A549 treated with Mapracorat at 1 μM for 4 hours (cell line): Measurements from ENCODE around the gene PCDHA1. TPM values are rescaled to one million over a fixed set of nuclear protein-coding genes. Genes with fewer than 3 reads are reported as not detected.

Experiments used
- total RNA-seq: library from RNA; stranded (reverse); fragments of 200-300 nt; extraction: Qiagen RNA extraction; gene quantifications from 5 replicates; pipeline ENCODE4 v1.2.3, GENCODE V29; 2022

The PCDHA1 gene
- total RNA-seq, 1 experiment from 2014 or later: 0.06 TPM

GRCh38 chr5:140925806-140926442 lies 140.0 kb downstream of the PCDHA1 start, which contains the start of gene PCDHAC1:
Gene PCDHAC1, plus strand, starts transcription at chr5:140926299. Its CDS starts 594 bp downstream, at chr5:140926893.

GRCh38 chr5:140966293-140967225 lies 180.6 kb downstream of the PCDHA1 start, which contains the start of gene PCDHAC2:
Gene PCDHAC2, plus strand, starts transcription at chr5:140966476. Its CDS starts 291 bp downstream, at chr5:140966767.

GRCh38 chr5:141050622-141051520 lies 264.9 kb downstream of the PCDHA1 start, which contains the start of gene PCDHB1:
Gene PCDHB1, plus strand, starts transcription at chr5:141051374. Its CDS starts 97 bp downstream, at chr5:141051471.

Other genes starting within 250 kb of the PCDHA1 start
- 1.3 to 2.8 TPM (median 1.9 TPM) in 5 replicates for gene EIF4EBP3, start 238.5 kb upstream of the PCDHA1 start, total RNA-seq
- gene SRA1, start 228.7 kb upstream of the PCDHA1 start, total RNA-seq: 38.4 to 48.2 TPM (median 43.4 TPM) in 5 replicates
- 3.9 to 7.5 TPM (median 6.1 TPM) in 5 replicates for gene APBB3, start 221.5 kb upstream of the PCDHA1 start, total RNA-seq
- gene SLC35A4, start 221.3 kb upstream of the PCDHA1 start, total RNA-seq: 74.1 to 79.0 TPM (median 75.3 TPM) in 5 replicates
- gene CD14, start 153.0 kb upstream of the PCDHA1 start, total RNA-seq: 3.4 to 4.7 TPM (median 4.3 TPM) in 5 replicates
- 8.4 to 14.4 TPM (median 13.0 TPM) in 5 replicates for gene TMCO6, start 146.7 kb upstream of the PCDHA1 start, total RNA-seq
- gene NDUFA2, start 138.5 kb upstream of the PCDHA1 start, total RNA-seq: 113 to 119 TPM (median 117 TPM) in 5 replicates
- 86.3 to 123 TPM (median 89.1 TPM) in 5 replicates for gene IK, start 138.3 kb upstream of the PCDHA1 start, total RNA-seq
- gene WDR55, start 121.2 kb upstream of the PCDHA1 start, total RNA-seq: 27.2 to 30.4 TPM (median 27.7 TPM) in 5 replicates
- gene DND1, start 112.6 kb upstream of the PCDHA1 start, total RNA-seq: 0.66 to 1.0 TPM (median 0.88 TPM) in 5 replicates
- gene HARS1, start 94.8 kb upstream of the PCDHA1 start, total RNA-seq: 70.9 to 83.6 TPM (median 77.9 TPM) in 5 replicates
- gene HARS2, start 94.7 kb upstream of the PCDHA1 start, total RNA-seq: 34.5 to 42.6 TPM (median 36.4 TPM) in 5 replicates
- 80.7 to 116 TPM (median 88.0 TPM) in 5 replicates for gene ZMAT2, start 85.7 kb upstream of the PCDHA1 start, total RNA-seq
- gene PCDHA2, start 8.7 kb downstream of the PCDHA1 start, total RNA-seq: 0.10 TPM in 1 of 5 replicates, not detected in the others
- 0.71 to 1.1 TPM (median 0.99 TPM) in 5 replicates for gene PCDHA3, start 14.9 kb downstream of the PCDHA1 start, total RNA-seq
- 1.5 to 1.8 TPM (median 1.7 TPM) in 5 replicates for gene PCDHA4, start 20.9 kb downstream of the PCDHA1 start, total RNA-seq
- gene PCDHA5, start 35.5 kb downstream of the PCDHA1 start, total RNA-seq: 0.64 to 0.87 TPM (median 0.77 TPM) in 5 replicates
- gene PCDHA6, start 41.8 kb downstream of the PCDHA1 start, total RNA-seq: 0.06 to 0.08 TPM in 2 of 5 replicates, not detected in the others
- 0.09 to 0.15 TPM (median 0.12 TPM) in 4 of 5 replicates, not detected in the other for gene PCDHA7, start 48.1 kb downstream of the PCDHA1 start, total RNA-seq
- gene PCDHA8, start 55.0 kb downstream of the PCDHA1 start, total RNA-seq: 0.05 to 0.07 TPM (median 0.06 TPM) in 4 of 5 replicates, not detected in the other
- gene PCDHA9, start 62.2 kb downstream of the PCDHA1 start, total RNA-seq: 0.02 TPM in 1 of 5 replicates, not detected in the others
- 0.01 to 0.06 TPM (median 0.03 TPM) in 4 of 5 replicates, not detected in the other for gene PCDHA10, start 69.8 kb downstream of the PCDHA1 start, total RNA-seq
- gene PCDHA11, start 82.8 kb downstream of the PCDHA1 start, total RNA-seq: 0.04 to 0.08 TPM (median 0.06 TPM) in 4 of 5 replicates, not detected in the other
- gene PCDHA12, start 89.2 kb downstream of the PCDHA1 start, total RNA-seq: 2.8 to 3.2 TPM (median 3.0 TPM) in 5 replicates
- 0.05 to 0.06 TPM in 2 of 5 replicates, not detected in the others for gene PCDHA13, start 96.0 kb downstream of the PCDHA1 start, total RNA-seq
- 1.6 to 2.3 TPM (median 2.0 TPM) in 5 replicates for gene PCDHAC1, start 140.2 kb downstream of the PCDHA1 start, total RNA-seq
- 3.5 to 4.8 TPM (median 3.9 TPM) in 5 replicates for gene PCDHAC2, start 180.3 kb downstream of the PCDHA1 start, total RNA-seq